GM03348 (cell line): ENCODE measurements around the gene ADAM19.

Experiments
- DNase-seq: peaks from one replicate; pipeline ENCODE4 v3.0.0; 2012; ENCODE audit warnings: low spot score

ADAM19 gene

GRCh38 chr5:157594675-157595459 is 19.3 kb upstream of the ADAM19 start:
- no peak for DNase-seq

DNA sequence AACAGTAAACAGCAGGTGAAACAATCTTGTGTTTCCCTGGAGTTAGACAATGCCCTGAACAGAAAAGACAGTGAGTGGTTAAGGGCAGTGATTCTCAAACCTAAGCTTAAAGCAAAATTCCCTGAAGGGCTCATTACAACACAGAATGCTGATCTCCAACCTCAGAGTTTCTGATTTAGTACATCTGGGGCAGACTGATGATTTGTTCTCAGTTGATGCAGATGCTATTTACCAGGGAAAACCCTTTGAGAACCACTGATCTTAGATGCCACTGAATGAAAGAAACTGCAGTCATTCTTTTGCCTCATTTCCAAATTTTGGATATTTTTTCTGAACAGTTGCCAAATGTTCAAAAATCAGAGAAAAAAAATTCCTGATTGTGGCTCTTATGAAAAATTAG is 18.7 kb upstream of the ADAM19 start:
- DNase-seq: no peak

- no peak for DNase-seq
Measured at GRCh38 chr5:157593052-157593757, 17.6 kb upstream of the ADAM19 start.

GRCh38 chr5:157592594-157592993 is 17.0 kb upstream of the ADAM19 start:
- DNase-seq: no peak

DNA sequence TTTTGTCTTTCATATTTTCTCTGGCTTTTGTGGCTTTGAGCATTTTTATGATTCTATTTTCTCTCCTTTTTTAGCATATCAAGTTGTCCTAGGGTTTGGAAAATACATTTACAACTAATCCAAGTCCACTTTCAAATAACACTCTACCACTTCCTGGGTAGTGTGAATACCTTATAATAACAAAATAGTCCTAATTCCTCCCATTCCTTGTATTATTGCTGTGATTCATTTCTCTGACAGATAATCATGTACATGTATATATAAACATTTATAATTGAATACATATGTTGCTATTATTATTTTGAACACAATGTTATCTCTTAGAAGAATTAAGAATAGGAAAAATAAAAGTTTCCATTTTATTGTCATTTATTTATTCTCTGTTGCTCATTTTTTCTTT is 14.9 kb upstream of the ADAM19 start:
- DNase-seq: no peak

DNA sequence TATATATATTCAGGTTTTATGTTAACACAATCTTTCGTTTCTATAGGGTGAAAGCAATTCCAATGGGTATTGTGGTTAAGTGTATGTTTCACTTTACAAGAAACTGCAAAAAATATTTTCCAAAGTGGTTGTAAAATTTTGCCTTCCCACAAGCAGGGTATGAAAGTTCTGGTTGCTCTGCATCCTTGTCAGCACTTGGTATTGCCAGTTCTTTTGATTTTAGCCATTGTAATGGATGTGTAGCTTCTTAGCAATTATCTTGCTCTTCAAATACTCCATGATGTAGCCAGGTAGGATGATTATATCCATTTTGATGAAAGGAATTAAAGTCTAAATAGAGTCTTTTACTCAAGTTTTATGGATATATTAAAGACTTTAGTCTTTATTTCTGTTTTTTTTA is 9.1 kb upstream of the ADAM19 start:
- no peak for DNase-seq

DNA sequence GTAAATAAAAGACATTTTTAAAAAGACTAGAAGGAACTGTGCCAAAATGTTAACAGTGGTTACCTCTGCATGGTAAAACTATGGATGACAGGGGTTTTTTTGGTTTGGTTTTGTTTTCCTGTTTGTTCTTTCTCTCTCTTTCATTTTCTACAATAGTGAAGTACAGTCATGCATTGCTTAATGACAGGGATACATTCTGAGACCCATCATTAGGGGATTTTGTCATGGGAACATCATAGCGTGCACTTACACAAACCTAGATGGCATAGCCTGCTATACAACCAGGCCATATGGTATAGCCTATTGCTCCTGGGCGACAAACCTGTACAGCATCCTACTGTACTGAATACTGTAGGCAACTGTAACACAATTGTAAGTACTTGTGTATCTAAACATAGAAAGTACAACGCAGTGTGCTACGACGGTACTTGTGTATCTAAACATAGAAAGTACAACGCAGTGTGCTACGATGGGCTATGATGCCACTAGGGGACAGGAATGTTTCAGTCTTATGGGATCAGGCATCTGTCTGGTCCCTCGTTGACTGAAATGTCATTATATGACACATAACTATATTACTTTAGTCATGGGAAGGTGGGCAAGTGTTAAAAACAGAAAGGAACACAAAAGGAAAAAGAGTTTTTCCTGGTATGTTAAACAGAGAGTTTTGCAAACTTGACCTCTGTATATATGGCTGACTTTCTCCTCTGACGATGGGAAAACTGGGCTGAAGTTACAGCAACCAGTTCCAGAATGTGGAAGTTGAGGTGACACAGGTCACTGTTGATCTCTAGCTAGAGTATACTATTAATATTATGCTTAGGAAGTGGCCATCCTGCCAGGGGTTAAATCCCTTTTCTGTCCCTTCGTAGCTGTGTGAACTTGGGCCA is 7.4 kb upstream of the ADAM19 start:
- no peak for DNase-seq

DNA sequence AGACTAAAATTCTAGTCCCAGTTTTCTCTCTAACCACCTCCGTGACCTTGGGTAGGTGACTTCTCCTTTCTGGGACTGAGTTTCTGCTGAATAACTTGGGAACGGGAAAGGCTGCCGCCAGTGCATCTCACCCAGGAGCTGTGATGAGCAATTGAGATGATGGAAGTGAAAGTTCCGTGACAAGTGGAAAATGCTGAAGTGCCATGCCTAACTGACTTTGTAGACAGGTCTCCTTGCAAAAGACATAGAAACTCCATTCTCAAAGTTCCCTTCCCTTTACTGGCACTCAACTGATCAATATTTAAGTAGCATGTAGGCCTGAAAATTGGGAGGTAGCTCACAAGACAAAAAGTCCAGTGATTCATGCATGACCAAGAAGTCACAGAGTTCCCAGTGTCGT is 6.3 kb upstream of the ADAM19 start:
- no peak for DNase-seq

GRCh38 chr5:157578079-157578780 is 2.7 kb upstream of the ADAM19 start:
- DNase-seq: no peak

DNA sequence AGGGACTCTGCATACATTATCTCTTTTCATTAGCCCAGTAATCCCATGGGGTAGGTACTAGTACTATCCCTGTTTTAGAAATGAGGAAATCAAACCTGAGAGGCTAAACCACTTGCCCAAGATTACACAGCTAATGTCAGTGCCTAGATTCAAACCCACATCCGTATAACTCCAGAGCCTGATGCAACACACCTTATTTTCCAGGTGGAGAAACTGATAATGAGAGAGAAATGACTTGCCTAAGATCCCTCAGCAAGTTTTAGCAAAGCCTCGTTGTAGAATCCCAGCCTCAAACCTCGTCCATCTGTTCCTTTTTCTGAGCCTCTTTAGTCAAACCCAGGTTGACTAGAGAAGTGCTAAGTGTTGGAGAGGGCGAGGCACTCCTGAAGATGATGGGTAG is 1.1 kb upstream of the ADAM19 start:
- DNase-seq: no peak

DNA sequence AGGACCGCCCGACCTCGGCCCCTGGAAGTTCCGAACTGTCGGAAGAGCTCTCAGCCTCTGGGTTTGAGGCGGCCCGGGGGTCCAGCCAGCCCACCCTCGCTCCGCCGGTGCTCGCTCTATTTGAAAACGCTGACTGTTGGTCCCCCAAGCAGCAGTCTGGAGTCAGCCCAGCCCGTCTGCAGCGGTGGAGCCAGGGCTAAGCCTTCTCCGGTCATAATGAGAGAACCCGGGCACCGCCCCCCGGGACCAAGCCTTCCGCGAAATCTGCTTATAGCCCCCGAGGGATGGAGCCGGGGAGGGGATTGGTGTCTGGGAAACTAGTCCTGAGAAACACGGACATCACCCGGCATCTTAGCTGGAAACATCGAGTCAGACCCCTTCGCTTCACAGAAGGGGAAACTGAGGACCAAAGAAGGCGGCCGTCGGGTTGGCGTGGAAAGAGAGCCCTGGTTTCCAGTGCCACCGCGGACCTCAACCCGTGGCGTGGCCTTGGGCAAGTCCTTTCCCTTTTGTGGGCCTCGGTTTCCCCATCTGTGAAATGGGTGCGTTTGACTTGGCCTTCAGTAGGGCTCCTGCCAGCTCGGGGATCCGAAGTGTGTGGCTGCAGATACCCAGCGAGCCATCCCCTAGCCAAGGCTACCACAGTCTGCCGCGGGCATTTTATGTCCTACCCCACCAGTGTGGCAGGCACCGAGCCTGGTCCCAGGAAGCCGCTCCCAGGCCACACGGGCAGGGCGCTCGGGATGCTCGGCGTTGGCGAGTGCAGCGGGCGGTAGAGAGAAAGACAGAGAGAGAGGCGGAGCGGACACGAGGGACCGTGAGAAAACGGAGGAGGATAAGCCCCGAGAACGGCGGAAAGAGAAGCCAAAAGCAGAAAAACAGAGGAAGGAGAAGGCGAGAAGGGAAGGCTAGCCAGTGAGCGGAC is 857 bp downstream of the ADAM19 start:
- peak; percentile 69 for DNase-seq

DNA sequence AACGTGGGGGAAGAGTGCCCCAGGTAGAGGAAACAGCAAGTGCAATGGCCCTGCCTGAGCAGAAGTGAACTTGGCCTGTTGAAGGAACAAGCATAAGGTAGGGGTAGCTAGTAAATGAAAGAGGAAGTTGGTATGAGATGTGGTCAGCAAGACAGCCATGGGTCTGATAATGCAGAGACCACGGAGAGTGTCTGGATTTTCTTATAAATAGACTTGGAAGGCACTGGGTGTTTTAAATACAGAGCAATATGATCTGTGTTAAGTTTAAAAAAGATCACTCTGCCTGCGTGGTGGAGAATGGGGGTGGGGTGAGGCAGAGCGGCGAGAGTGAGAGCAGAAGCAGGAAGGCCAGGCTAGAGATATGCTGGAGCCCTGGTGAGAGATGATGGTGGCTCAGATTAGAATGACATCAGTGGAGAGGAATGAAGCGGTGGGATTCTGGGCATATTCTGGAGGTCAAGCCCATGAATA is 4.2 kb downstream of the ADAM19 start:
- no peak for DNase-seq

DNA sequence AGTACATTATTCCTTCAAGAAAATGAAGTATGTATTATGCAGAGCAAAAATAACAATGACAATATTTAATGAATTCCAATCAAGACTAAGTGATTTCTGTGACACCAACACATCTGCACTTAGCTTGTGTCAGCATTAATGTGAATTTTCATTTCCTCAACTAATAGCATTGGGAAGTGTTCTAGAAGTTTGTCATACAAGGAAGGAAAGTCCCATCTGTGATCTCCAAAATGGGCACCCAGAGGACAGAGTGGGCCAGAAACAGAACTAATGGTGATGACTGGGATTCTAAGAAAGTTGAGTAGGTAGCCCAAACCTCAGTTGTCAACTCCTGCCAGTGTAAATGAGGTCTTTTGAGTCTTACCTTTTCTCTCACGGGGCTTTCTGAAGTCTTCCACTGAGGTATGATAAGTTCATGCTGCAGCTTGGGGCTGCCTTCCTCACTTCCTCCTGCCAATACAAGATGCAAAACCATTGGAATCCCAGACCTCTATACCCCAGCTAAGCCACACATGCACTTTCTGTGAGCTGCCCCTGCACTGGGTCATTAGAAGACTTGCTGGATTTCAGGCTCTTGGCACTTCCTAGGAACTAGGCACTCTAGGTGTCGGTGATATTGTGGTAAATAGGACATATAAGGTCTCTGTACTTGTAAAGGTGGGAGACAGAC is 4.9 kb downstream of the ADAM19 start:
- DNase-seq: no peak

DNA sequence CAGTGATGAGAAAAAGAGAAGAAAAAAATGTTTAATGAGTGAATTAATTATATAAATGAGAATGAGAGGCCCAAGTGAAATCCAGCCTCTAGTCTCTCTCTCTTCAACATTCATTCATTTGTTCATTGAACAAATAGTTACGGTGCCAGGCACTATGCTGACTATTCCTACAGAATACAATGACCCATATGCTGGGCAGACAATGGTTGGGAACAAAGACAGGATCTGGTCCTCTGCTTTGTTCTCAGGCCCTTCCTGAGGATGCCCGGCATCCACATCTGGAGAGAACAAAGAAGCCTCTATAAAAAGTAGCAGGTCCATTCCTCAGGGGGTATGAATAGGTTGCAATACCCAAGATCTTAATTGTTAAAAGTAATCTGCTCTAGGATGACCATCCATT is 6.9 kb downstream of the ADAM19 start:
- no peak for DNase-seq

GRCh38 chr5:157568222-157568621 is 7.4 kb downstream of the ADAM19 start:
- no peak for DNase-seq

GRCh38 chr5:157566902-157567489 is 8.6 kb downstream of the ADAM19 start:
- DNase-seq: no peak

DNA sequence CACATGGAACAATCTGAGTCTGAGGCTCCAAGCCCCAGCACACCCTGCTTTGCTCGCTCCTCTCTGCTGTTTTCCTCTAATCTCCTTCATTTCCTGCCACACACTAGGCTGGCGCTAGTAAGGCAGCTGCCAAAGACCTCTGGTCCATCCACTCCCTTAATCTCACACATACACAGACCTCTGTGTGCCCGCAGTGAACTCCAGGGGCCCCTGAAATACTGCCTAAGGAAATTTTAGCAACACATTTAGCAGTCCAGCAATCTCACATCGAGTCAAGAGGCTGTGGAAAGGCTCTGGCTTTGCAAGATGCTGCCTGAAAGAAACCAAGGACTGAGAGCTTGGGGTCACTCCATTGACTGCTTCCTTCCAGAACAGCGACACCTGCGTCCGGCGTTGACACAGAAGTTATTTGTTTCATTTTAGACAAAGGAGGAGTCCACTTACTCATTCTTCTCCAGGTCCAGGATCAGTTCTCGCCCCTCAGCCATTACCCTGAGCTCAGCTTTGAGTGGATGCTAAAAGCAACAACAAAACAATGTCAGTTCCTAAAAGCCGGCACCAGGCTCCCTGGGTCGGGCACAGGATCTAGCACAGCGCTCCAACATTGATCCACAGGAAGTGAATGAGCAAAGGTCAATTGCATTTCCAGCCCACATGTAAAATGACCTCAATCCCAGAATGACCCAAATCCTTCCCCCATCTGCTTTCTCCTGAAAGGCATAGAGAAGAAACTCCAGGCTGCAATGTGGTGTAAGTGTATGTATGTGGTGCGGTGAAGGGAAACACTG is 11.5 kb downstream of the ADAM19 start:
- no peak for DNase-seq

DNA sequence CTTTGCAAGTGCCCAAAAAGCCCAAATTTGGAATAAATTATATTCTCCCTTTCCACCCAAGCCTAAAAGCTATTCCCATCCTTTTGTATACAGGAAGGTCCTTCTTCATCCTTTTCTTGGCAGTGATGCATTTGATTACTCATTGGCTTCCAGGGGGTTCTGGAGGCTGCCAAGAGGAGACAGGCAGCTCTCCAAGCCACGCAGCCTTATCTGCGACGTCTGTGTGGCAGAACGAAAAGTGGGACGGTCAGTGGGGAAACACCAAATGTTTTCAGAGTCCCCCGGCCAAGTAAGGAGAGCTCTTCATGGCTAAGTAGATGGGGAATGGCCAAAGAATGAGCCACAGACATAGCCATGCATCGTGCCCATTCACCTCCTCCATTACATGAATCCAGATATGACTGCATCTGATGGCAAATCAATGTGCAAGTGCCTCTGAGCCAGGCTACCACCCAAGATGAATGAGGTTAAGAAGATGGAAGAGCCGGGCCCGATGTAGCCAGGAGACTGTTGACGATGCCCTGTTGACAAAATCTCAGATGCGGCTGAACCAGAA is 12.1 kb downstream of the ADAM19 start:
- peak; percentile 82 for DNase-seq

DNA sequence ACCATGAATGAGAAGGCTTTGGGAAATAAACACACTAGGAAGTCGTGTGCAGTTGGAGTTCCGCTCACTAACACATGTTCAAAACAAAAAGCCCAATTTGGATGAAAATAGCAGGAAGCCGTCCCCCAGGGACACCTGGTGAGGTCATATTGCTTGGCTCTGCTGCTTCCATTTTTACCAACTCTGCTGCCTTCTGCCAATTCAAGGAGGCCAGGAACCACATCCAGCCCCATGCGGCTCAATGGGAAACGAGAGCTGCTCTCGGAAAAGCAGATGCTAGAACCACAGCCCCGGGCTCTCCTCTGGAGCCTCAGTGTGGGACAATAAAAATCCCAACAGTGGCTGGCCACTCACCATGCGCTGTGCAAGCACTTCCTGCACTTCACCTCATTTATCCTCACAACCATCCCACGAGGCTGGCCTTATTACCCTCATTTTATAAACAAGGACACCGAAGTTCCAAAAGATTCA is 13.4 kb downstream of the ADAM19 start:
- DNase-seq: peak; percentile 31
